Measurements from ENCODE around the gene MTMR10. TPM values are rescaled to one million over a fixed set of nuclear protein-coding genes. Genes with fewer than 3 reads are reported as not detected.

The MTMR10 gene
- total and polyA plus RNA-seq, 3 donors from 2014 or later: 27.0 to 36.6 (median 35.4) TPM

- no peak for DNase-seq
- no peaks in the 10 kb centered on the region for H3K27me3 ChIP-seq
- intact Hi-C loops (cut with DNase I; ENCODE audit: low total_unique reads): no loop called here
- H3K27ac ChIP-seq: no peak overlapping the region
- TF ChIP-seq CTCF (IDR thresholded peaks at IDR 0.05) (no peak), POLR2A (IDR thresholded peaks at IDR 0.05) (no peak)
- H3K4me1 ChIP-seq: peaks cover 2% of the 10 kb centered on the region
- 74 to 80% methylated on average over 4 to 5 of the region's 5 CpGs for WGBS, 2 donors
- no peak overlapping the region for H3K4me3 ChIP-seq
- no peaks in the 10 kb centered on the region for H3K9me3 ChIP-seq
- no peaks in the 10 kb centered on the region for H3K36me3 ChIP-seq (ENCODE audit: low read depth, missing control alignments)
These were observed 67.1 kb downstream of the MTMR10 start for GRCh38 chr15:30924353-30924752.

GRCh38 chr15:30923429-30923828 is 68.0 kb downstream of the MTMR10 start:
- 77 to 94% methylated on average over 7 of the region's 7 CpGs for WGBS, 2 donors

GRCh38 chr15:30922480-30923311 is 68.7 kb downstream of the MTMR10 start:
- DNase-seq: no peak
- TF ChIP-seq CTCF (IDR thresholded peaks at IDR 0.05) (no peak), POLR2A (IDR thresholded peaks at IDR 0.05) (no peak)
- Histone ChIP-seq H3K4me3 (no peak overlapping the region), H3K36me3 (ENCODE audit: low read depth, missing control alignments) (no peaks in the 10 kb centered on the region), H3K27me3 (no peaks in the 10 kb centered on the region), H3K9me3 (no peaks in the 10 kb centered on the region), H3K27ac (no peak overlapping the region), H3K4me1 (peaks cover 2% of the 10 kb centered on the region)
- WGBS, 2 donors: 79 to 80% methylated on average over 14 of the region's 14 CpGs
- intact Hi-C loops (cut with DNase I; ENCODE audit: low total_unique reads): no loop called here

More at GRCh38 chr15:30923429-30923828, 68.0 kb downstream of the MTMR10 start:
- Histone ChIP-seq H3K27ac (no peak overlapping the region), H3K9me3 (no peaks in the 10 kb centered on the region), H3K36me3 (ENCODE audit: low read depth, missing control alignments) (no peaks in the 10 kb centered on the region), H3K4me3 (no peak overlapping the region), H3K4me1 (peaks cover 2% of the 10 kb centered on the region), H3K27me3 (no peaks in the 10 kb centered on the region)
- TF ChIP-seq POLR2A (IDR thresholded peaks at IDR 0.05) (no peak), CTCF (IDR thresholded peaks at IDR 0.05) (no peak)
- intact Hi-C loops (cut with DNase I; ENCODE audit: low total_unique reads): no loop called here
- DNase-seq: no peak

GRCh38 chr15:30921781-30922479 is 69.5 kb downstream of the MTMR10 start:
- Histone ChIP-seq H3K27ac (no peak overlapping the region), H3K27me3 (no peaks in the 10 kb centered on the region), H3K36me3 (ENCODE audit: low read depth, missing control alignments) (no peaks in the 10 kb centered on the region), H3K9me3 (no peaks in the 10 kb centered on the region), H3K4me3 (no peak overlapping the region), H3K4me1 (peaks cover 1% of the 10 kb centered on the region)
- 70 to 82% methylated on average over 8 to 9 of the region's 9 CpGs for WGBS, 2 donors
- no peak for DNase-seq
- intact Hi-C loops (cut with DNase I; ENCODE audit: low total_unique reads): no loop called here
- TF ChIP-seq POLR2A (IDR thresholded peaks at IDR 0.05): no peak
- TF ChIP-seq CTCF (IDR thresholded peaks at IDR 0.05): no peak
